Cardiac muscle cell (in vitro differentiated cells and primary cell): ENCODE measurements around the gene RPN2. TPM values are rescaled to one million over a fixed set of nuclear protein-coding genes. Genes with fewer than 3 reads are reported as not detected.

Source experiments
- DNase-seq, 2 donors: peaks; one replicate each; pipeline versions ENCODE4 v3.0.0 to v3.0.0-alpha.2; 2010 to 2017; ENCODE audit warnings: low read depth in 1 of 2, low spot score in 1 of 2
- H3K27ac ChIP-seq: fragments of 200-600 bp; sonication (generic); 2 replicates; pipeline ENCODE4 v1.5.1; 2016
- H3K27me3 ChIP-seq: fragments of 200-600 bp; sonication (generic); 2 replicates; pipeline ENCODE4 v1.6.0; 2016; ENCODE audit warnings: control low read depth
- H3K36me3 ChIP-seq: fragments of 200-600 bp; sonication (generic); 2 replicates; pipeline ENCODE4 v1.5.1; 2016; ENCODE audit warnings: control low read depth
- H3K4me1 ChIP-seq: fragments of 200-600 bp; sonication (generic); 2 replicates; pipeline ENCODE4 v1.8.1; 2017; ENCODE audit warnings: low read depth, mild to moderate bottlenecking, mixed run types
- H3K4me3 ChIP-seq: fragments of 200-600 bp; sonication (generic); 2 replicates; pipeline ENCODE4 v1.5.1; 2016; ENCODE audit warnings: mild to moderate bottlenecking
- H3K9me3 ChIP-seq: fragments of 200-600 bp; sonication (generic); 2 replicates; pipeline ENCODE4 v1.5.1; 2017; ENCODE audit warnings: low read depth, mild to moderate bottlenecking, control low read depth
- CTCF ChIP-seq: IDR thresholded peaks from 2 replicates; pipeline ENCODE4 v1.5.1; 2012; ENCODE audit warnings: low read depth, mild to moderate bottlenecking, low read length
- polyA plus RNA-seq: library from polyadenylated mRNA; unstranded; fragments of >200 nt; fragmentation: Nextera tagmentation; extraction: Ambion mirVana; gene quantifications from 2 replicates; pipeline ENCODE4 v1.2.1, GENCODE V29; 2016
- total RNA-seq: library from RNA; depleted of rRNA; stranded (reverse); fragments of >200 nt; gene quantifications from 2 replicates; pipeline ENCODE4 v1.2.3, GENCODE V29; 2016

RPN2 gene
- total and polyA plus RNA-seq, 2 experiments from 2014 or later, result 150 to 259 TPM

- peak; percentile 69 for TF ChIP-seq CTCF
- H3K9me3 ChIP-seq, result no peaks in the 10 kb centered on the region
- no peaks in the 10 kb centered on the region for H3K27me3 ChIP-seq
- H3K4me3 ChIP-seq, result no peak overlapping the region
- no peaks in the 10 kb centered on the region for H3K4me1 ChIP-seq
- DNase-seq, result peak; percentile 51 to 80
- H3K27ac ChIP-seq, result no peak overlapping the region
- H3K36me3 ChIP-seq, result no peaks in the 10 kb centered on the region
These were observed 103.4 kb downstream of the RPN2 start for GRCh38 chr20:37282556-37282955.

GRCh38 chr20:37283530-37284195 lies 104.5 kb downstream of the RPN2 start:
- no peaks in the 10 kb centered on the region for H3K4me1 ChIP-seq
- no peak for TF ChIP-seq CTCF
- DNase-seq, result no peak
- H3K9me3 ChIP-seq, result no peaks in the 10 kb centered on the region
- no peaks in the 10 kb centered on the region for H3K27me3 ChIP-seq
- no peaks in the 10 kb centered on the region for H3K36me3 ChIP-seq
- no peak overlapping the region for H3K4me3 ChIP-seq
- H3K27ac ChIP-seq, result no peak overlapping the region

- Histone ChIP-seq H3K36me3 (no peaks in the 10 kb centered on the region), H3K27ac (no peak overlapping the region), H3K4me3 (no peak overlapping the region), H3K9me3 (no peaks in the 10 kb centered on the region), H3K27me3 (no peaks in the 10 kb centered on the region), H3K4me1 (no peaks in the 10 kb centered on the region)
- DNase-seq, result no peak
- no peak for TF ChIP-seq CTCF
These were observed 105.6 kb downstream of the RPN2 start for GRCh38 chr20:37284691-37285161.

GRCh38 chr20:37285664-37286374 lies 106.7 kb downstream of the RPN2 start:
- Histone ChIP-seq H3K9me3 (no peaks in the 10 kb centered on the region), H3K27me3 (no peaks in the 10 kb centered on the region), H3K4me3 (no peak overlapping the region), H3K36me3 (no peaks in the 10 kb centered on the region), H3K27ac (no peak overlapping the region), H3K4me1 (peaks cover 6% of the 10 kb centered on the region)
- no peak for TF ChIP-seq CTCF
- DNase-seq, result no peak

- Histone ChIP-seq H3K4me1 (peaks cover 6% of the 10 kb centered on the region), H3K4me3 (no peak overlapping the region), H3K27me3 (no peaks in the 10 kb centered on the region), H3K27ac (no peak overlapping the region), H3K36me3 (no peaks in the 10 kb centered on the region), H3K9me3 (no peaks in the 10 kb centered on the region)
- DNase-seq, result no peak
- TF ChIP-seq CTCF, result no peak
These were observed 109.0 kb downstream of the RPN2 start for GRCh38 chr20:37288091-37288490.
